GM12872 (cell line): Measurements from ENCODE around the gene MTFMT.

Source experiments
- CTCF ChIP-seq: IDR thresholded peaks from 3 replicates; pipeline ENCODE4 v1.5.1; 2011; ENCODE audit warnings: low read depth, mild to moderate bottlenecking, low read length, moderate library complexity; ENCODE audit not compliant: insufficient read depth

MTFMT gene

DNA sequence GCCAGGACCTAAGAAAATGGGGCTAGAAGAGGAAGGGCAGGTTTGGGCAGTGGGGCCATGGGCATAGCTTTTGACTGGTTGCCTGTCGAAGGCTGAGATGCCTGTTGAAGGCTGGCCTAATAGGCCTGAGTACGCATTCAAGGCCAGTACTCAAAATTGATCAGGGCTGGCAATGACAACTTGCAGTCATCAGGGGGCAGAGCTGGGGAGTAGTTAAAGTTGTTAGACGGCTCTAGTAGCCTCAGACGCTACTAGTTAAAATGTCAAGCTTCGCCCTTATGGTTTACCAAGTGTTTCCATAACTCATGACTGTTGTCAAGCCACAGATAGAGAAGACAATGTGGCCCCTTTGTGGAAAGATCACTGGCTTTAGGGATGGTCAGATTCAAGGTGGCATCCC, 68.4 kb downstream of the MTFMT start:
- 0 out of 3 replicates have a peak, but pooled peaks have one; percentile 9 for TF ChIP-seq CTCF

DNA sequence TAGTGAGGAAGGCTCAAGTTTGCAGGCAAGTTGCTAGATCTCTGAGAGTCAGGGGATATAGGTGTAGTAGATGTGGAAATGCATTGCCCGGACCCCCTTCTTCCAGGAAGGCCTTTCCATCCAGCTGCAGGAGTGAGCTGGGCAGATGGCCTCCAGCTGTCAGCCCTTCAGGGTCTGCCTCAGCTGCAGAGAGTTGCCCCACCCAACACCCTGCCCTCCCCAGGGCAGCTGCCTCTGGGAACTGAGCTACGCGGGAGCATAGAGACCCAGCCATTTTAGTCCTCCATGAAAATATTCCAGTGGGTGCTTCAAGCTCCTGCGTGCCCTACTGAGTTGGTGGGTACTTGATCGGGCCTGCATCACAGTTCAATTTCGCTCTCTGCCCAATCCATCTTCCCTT, 69.3 kb downstream of the MTFMT start:
- TF ChIP-seq CTCF = no peak

- no peak for TF ChIP-seq CTCF
These were observed 70.3 kb downstream of the MTFMT start for GRCh38 chr15:64959128-64959527.

- TF ChIP-seq CTCF = no peak
These were observed 75.0 kb downstream of the MTFMT start for GRCh38 chr15:64954395-64954794.

DNA sequence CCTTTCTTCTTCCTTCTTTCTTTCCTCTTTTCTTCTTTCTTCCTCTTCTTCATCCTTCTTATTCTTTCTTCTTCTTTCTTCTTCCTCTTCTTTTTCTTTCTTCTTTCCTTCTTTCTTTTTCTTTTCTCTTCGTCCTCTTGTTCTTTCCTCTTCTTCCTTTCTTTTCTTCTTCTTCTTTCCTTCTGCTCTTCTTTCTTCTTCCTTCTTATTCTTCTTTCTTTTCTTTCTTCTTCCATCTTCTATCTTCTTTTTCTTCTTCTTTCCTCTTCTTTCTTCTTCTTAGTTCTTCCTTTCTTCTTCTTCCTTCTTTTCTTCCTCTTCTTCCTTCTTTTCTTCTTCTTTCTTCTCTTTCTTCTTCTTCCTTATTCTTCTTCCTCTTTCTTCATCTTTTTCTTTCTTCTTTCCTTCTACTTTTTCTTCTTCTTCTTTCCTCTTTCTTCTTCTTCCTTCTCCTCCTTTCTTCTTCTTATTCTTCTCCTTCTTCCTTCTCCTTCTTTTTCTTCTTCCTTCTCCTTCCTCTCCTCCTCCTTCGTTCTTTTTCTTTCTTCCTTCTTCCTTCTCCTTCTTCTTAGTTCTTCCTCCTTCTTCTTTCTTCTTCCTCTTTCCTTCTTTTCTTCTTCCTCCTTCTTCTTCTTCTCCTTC, 77.5 kb downstream of the MTFMT start:
- no peak for TF ChIP-seq CTCF
